Stimulated activated CD4-positive, alpha-beta T cell treated with anti-CD3 and anti-CD28 coated beads, Interleukin-1b, Interleukin-23, amount 100 ng/mL, for 48 hours (primary cell): Measurements from ENCODE around the gene DNAI4.
"Not testable (repeated sequence)": the region's sequence is repeated elsewhere in the genome, so short reads cannot be mapped to it uniquely, and the experiment has no call there.

Experiments
- DNase-seq: peaks from one replicate; pipeline ENCODE4 v3.0.0-alpha.2; 2020

DNAI4 gene

DNA sequence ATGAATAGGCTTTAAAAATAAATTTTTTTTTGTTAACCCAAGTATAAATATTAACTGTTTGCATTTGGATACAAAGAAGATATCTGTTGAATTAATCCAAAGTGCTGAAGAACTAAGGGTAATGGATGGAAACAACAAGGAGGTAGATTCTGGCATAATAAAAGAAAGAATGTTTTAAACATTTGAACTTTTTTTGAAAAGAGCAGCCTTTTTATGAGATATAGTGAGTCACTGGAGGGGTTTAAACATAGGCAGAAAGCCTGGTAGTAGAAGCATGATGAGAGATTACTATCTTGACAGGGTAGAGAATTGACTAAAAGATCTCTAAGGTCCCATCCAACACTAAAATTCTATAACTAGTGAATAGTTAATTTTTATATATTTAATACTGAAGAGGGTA, 2.9 kb upstream of the DNAI4 start:
- DNase-seq = no peak

- no peak for DNase-seq
Measured at GRCh38 chr1:66925944-66926343, 1.3 kb upstream of the DNAI4 start.

DNA sequence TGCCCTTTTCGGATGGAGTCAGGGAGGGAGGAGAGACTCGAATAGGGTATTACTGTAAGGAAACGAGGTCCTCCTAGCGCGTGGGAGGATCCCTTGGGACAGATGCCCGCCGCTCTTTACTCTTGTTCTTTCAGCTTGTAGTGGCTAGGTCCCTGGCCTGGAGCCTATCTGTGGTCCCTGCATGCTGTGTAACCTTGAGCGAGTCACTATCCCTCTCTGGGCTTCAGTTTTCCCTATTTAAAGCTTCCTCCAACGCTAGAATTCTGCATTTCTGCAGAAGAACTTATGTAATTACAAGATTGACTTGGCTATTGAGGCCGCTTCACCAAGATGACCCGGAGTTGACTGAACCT, 878 bp upstream of the DNAI4 start:
- DNase-seq = no peak

DNA sequence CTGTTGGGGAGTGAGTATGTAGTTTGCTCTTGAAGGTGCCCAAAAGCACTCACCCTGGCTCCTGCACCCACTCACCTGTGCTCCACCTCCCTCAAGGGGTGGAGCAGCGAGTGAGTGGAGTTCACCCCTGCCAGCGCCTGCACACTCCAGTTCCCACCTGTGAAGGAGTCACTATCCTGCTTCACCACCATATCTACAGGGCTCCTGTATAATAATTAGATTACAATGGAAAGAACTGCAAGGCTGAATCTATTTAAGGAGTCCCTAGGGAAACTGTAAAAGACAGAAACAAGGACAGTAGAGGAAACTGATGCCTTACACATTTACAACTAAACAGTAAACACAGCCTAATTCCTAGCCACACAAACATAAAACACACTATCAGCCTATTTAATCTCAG, 4.1 kb downstream of the DNAI4 start:
- no peak for DNase-seq

- no peak for DNase-seq
Measured at GRCh38 chr1:66919828-66920227, 4.8 kb downstream of the DNAI4 start.

GRCh38 chr1:66919063-66919462, 5.6 kb downstream of the DNAI4 start:
- DNase-seq = no peak

- DNase-seq = no peak
Measured at GRCh38 chr1:66917476-66917875, 7.2 kb downstream of the DNAI4 start.

- no peak for DNase-seq
Measured at GRCh38 chr1:66916320-66916719, 8.3 kb downstream of the DNAI4 start.

- not testable (repeated sequence) for DNase-seq
Measured at GRCh38 chr1:66915203-66915602, 9.5 kb downstream of the DNAI4 start.

DNA sequence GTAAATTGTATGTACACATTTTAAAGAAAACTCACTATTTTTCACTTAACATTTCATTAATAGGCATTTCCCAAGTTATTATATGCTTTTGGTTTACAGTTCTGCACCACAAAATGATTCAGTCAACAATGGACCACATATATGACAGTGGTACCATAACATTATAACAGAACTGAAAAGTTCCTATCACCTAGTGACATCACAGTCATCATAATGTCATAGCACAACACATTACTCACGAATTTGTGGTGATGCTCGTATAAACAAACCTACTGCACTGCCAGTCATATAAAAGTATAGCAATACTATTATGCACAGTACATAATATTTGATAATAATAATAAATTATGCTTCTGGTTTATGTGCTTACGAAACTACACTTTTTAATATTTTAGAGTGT, 30.9 kb downstream of the DNAI4 start:
- DNase-seq = no peak

GRCh38 chr1:66890621-66891020, 34.0 kb downstream of the DNAI4 start:
- DNase-seq = no peak

DNA sequence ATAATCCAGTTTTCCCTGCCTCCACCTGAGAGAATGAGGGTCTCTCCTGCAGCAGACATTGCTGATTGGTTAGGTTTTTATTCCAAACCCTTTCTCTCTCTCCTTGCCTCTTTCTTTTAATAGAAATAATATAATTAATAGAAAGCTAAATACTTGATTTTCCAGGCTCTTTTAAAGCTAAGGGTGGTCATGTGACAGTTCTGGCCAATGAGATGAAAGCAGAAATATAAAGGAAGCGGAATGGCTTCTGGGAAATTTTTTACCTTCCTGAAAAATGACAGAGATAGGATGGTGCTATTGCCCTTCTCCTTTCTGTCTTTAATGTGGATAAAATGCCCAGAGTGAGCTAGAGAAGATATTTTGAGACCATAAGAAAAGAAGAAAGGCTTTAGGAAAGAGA, 35.6 kb downstream of the DNAI4 start:
- DNase-seq = no peak

DNA sequence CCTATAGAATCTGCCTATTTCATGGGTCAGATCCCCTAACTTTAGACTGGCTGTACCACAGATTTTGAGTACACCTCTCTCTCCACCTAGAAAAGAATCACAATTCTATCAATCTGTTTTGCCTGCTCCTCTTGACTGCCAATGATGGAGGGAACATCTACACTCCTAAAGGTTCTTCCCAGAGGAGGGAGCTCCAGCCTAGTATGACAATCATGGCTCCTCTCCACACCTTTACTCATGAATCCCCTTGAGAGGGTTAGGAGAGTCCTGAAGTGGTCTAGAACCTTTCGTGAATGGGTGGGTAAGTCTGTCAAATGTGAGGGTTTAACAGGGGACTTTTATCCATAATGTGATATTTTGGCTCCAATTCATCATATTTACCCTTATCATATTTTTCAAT, 48.0 kb downstream of the DNAI4 start:
- no peak for DNase-seq

DNA sequence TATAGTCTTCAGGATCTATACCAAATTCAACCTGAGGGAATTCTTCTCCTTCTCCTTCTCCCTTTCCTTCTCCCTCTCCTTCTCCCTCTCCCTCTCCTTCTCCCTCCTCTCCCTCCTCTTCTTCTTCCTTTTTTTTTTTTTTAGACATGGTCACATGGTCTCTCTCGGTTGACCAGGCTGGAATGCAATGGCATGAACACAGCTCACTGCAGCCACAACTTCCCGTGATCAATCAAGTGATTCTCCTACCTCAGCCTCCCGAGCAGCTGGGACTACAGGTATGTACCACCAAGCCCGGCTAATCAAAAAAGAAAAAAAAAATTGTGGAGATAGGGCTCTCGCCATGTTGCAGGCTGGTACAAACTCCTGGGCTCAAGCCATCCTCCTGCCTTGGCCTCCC, 51.5 kb downstream of the DNAI4 start:
- DNase-seq = no peak

DNA sequence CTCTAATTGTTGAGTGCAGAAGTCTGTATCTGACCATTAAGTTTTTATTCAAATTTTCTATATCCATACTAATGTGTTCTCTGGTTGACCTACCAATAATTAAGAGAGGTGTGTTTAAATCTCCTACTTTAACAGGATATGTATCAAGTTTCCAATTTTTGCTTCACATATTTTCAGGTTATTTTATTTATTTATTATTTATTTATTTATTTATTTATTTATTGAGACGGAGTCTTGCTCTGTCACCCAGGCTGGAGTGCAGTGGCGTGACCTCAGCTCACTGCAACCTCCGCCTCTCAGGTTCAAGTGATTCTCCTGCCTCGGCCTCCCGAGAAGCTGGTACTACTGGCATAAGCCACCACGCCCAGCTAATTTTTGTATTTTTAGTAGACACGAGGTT, 52.6 kb downstream of the DNAI4 start:
- DNase-seq = not testable (repeated sequence)

DNA sequence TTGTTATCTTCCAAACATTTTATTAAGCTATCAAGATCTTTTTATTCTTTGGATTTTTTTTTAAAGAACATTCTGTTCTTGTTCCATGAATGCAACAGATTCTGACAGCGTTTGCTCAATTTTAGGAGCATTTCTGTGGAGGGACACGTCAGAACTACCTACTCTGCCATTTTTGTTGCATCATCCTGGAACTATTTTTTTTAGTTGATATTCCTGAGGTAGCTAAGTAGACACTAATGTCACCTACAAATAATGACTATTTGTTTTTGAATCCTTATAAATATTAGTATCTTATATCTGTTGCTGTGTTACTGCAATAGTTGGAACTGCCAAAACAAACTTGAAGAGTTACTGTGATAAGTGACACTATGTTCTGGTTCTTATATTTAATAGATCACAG, 57.2 kb downstream of the DNAI4 start:
- DNase-seq = no peak

DNA sequence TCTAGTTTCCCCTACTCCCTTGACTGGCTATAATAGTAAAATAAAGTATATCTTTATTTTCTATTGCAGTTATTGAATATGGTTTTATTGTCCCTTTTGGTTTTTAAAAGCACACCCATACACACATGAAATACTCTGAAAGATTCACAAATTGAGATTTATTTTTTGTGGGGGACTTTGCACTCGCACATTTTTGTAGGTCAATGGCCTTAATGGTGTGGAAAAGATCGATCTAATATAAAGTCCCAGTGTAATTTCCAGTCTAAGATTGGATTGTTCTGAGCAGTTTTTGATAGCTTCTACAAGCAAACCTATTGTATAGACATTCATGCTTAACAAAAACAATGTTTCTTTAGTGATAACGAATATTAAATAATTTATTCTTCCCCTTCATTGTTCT, 64.1 kb downstream of the DNAI4 start:
- DNase-seq = no peak

DNA sequence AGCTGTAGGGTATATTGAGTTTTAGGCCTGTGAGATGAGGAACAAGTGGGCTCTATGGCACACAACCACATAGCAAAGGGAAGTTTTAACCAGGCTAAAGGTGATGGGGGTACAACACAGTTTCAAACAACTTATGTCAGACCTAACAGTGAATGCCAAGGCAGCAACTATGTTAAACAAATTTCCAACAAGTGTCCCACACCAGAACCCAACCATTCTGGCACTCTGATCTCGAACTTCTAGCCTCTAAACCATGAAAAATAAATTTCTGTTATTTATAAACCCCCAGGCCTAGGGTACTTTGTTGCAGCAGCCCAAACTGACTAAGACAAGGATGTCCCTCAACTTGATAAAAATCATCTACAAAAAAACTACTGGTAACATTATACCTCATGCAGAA, 71.3 kb downstream of the DNAI4 start:
- DNase-seq = no peak

DNA sequence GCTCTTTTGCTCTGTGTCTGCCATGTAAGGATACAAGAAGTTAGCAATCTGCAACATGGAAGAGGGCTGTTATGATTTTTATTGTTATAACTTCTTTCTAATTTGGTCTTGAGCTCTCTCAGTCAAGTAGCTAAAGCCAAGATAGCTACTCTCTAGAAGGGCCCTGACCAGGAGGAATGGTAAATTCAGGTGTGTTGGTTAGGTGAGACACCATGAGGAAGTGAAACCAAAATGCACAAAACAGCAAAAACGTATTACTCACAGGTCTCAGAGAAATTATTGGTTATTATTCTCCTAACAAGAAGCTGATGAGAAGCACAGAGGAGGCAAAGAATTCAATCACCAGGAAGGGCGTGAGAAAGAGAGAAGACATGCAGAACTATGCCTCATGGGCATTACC, 71.8 kb downstream of the DNAI4 start:
- DNase-seq = no peak

DNA sequence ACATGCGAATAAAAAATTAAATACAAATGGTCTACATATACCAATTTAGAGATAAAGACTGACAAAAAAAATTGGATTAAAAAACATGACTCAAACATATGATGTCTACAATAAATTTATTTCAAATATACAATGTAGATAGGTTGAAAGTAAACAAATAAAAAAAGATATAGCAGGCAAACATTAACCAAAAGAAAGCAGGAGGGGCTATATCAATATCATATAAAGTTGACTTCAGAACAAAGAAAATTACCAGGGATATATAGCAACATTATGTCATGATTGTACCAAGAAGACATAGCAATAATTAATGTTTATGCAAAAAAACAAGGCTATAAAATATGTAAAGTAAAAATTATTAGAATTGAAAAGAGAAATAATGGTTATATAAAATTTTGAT, 73.7 kb downstream of the DNAI4 start:
- no peak for DNase-seq

GRCh38 chr1:66848193-66848592, 76.5 kb downstream of the DNAI4 start:
- DNase-seq = no peak

DNA sequence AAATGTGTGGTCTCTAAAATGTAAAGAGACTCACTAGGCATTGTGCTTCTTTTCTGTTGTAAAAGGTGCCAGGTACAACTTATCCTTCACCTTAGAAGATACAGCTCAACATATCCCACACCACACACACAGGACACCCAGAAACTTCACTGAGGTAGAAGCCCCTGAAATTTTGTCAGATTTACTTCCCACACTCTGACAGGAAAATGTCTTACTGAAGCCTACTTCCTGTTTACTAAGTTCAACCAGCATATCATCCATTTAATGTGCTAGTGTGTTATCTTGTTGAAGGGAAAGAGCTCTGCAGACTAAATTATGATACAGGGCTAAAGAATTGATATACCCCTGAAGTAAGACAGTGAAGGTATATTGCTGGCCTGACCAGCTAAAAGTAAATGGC, 83.7 kb downstream of the DNAI4 start:
- DNase-seq = no peak

- DNase-seq = no peak
Measured at GRCh38 chr1:66834926-66835325, 89.7 kb downstream of the DNAI4 start.

DNA sequence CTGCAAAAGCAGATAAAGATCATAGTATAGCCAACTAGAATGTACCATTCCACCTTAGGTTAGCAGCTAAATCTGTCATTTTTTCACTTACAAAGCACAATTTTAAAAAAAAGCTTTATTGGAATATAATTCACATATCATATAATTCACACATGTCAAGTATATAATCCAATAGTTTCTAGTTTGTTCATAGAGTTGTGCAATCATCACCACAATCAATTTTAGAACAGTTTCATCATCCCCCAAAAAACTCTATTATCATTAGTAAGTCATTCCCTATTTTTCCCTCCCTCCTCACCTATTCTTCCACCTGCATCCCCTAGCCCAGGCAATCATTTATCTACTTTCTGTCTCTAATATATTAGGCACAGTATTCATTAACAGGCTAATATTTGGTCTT, 91.5 kb downstream of the DNAI4 start:
- no peak for DNase-seq

GRCh38 chr1:66831529-66832239, 93.0 kb downstream of the DNAI4 start:
- DNase-seq = no peak

DNA sequence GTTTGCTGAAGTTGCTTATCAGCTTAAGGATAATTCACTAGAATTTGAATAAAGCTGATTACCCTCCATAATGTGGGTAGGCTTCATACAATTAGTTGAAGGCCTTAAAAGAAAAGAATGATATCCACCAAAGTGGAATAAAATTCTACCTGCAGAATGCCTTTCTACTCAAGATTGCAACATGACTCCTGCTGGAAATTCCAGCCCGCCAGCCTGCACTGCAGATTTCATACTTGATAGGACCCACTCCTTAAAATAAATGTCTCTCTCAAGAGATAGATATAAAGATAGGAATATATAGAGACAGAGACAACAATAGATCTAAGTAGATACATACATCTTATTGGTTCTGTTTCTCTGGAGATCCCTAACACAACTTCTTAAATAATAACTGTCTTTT, 99.9 kb downstream of the DNAI4 start:
- DNase-seq = no peak
